GM19438 (cell line): ENCODE measurements around the gene DRAM1.
"Not testable (repeated sequence)": the region's sequence is repeated elsewhere in the genome, so short reads cannot be mapped to it uniquely, and the experiment has no call there.

ENCODE experiments used
- ATAC-seq: cut with Tn5 transposase; IDR thresholded peaks from one replicate; pipeline ENCODE4 v1.9.1; 2021; ENCODE audit warnings: low read depth; ENCODE audit not compliant: unreplicated experiment

Gene DRAM1

GRCh38 chr12:101901777-101902176, 24.4 kb downstream of the DRAM1 start:
- ATAC-seq, result no peak

GRCh38 chr12:101902641-101903040, 25.3 kb downstream of the DRAM1 start:
- ATAC-seq, result no peak

DNA sequence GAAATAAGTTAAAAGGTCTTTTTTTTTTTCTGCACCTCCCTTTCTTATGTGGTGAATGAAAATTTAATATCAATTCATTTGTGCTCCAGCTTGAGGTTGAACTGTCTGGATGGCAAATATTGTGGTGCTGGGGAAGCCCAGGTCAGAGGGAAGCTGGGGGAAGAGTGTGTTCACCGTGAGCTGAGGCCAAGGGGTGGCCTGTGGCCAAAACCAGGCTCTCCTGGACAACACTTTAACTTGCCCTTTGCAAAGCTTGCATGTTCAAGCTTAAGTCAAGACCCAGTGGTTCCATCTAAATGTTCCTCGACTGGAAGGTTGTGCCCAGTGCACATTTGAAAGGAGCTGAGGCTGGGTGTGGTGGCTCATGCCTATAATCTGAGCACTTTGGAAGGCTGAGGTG, 28.8 kb downstream of the DRAM1 start:
- ATAC-seq, result no peak

- no peak for ATAC-seq
These were observed 31.0 kb downstream of the DRAM1 start for GRCh38 chr12:101908395-101908794.

- ATAC-seq, result no peak
These were observed 32.3 kb downstream of the DRAM1 start for GRCh38 chr12:101909646-101910045.

GRCh38 chr12:101915841-101916240, 38.5 kb downstream of the DRAM1 start:
- no peak for ATAC-seq

DNA sequence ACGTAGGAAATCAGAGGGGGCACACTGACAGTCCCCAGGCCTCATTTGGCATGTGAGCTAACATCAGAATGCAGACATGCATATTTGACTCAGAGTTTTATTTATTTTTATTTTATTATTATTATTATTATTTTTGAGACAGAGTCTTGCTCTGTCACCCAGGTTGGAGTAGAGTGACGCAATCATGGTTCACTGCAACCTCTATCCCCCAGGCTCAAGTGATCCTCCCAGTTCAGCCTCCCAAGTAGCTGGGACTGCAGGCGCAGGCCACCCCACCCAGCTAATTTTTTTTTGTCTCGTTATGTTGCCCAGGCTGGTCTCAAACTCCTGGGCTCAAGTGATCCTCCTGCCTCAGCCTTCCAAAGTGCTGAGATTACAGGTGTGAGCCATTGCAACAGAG, 41.4 kb downstream of the DRAM1 start:
- not testable (repeated sequence) for ATAC-seq

DNA sequence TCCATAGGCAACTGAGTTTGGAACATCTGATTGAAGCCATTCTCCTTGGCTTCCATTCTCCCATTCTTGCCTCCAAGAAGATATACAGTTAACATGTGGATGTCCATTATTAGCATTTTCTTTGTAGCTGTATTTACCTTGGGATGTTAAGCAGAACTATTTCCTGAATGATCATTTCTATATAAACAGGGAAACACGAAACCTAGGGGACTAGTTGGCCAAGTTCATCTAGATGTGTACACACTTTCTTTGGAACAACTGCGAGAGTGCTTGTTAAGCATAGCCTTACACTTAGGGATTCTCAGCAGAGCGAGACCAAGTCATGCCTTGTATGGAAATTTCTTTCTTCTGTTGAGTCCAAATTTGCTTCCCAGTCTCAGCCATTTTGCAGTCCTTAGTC, 42.1 kb downstream of the DRAM1 start:
- ATAC-seq, result no peak

DNA sequence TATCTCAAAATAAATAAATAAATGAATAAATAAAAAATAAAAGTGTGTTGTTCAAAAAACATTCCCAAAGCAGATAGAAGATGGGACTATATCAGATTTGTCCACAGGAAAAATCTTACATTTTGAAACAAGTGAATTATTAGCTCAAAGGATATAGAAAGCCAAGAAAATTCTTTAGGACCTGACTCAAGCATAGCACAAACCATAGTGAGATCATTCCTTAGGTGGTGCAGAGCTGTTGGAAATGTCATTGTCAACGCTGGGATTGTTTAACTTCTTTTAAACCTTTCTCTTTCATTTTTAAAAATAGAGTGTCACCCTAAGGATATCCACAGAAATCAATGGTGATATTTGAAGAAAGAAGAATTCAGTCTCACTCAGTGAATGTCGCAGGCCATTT, 43.5 kb downstream of the DRAM1 start:
- ATAC-seq, result no peak

- no peak for ATAC-seq
These were observed 45.8 kb downstream of the DRAM1 start for GRCh38 chr12:101923045-101923718.

DNA sequence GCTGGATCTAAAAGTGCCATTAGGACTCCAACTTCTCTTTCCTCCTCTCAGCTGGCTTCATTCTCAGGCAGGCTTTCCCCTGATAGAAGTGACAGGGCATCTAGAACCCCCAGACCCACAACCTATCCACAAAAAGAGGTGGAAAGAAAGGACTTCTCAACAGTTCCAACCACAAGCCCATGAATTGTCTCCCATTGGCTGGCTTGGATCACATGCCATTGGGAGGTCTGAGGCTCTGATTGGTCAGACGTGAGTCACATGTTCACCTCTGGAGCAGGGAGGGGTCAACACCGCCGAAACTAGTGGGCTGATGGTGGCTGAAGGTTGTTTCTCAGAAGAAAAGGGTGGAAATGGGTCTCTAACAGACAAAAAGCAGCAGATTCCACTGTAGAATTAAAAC, 47.2 kb downstream of the DRAM1 start:
- ATAC-seq, result no peak

GRCh38 chr12:101925361-101925760, 48.0 kb downstream of the DRAM1 start:
- ATAC-seq, result no peak

DNA sequence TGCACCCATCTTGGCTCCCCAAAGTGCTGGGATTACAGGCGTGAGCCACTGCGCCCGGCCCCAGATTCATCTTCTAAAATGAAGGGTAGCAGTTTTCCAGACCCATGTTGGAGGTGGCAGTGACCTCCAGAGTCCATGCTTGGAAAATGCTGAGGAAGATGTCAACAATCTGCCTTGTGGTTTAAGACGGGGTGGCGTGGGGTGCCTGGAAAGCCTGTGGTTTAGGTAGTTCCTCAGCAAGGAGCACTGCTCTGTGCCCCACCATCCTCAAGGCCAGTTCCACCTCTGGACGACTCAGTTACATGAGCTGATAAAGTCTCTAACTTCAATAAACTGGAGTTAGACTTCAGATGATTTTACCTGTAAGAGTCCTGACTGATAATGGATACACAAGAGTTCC, 48.6 kb downstream of the DRAM1 start:
- ATAC-seq, result no peak

GRCh38 chr12:101927036-101927435, 49.7 kb downstream of the DRAM1 start:
- ATAC-seq, result no peak

DNA sequence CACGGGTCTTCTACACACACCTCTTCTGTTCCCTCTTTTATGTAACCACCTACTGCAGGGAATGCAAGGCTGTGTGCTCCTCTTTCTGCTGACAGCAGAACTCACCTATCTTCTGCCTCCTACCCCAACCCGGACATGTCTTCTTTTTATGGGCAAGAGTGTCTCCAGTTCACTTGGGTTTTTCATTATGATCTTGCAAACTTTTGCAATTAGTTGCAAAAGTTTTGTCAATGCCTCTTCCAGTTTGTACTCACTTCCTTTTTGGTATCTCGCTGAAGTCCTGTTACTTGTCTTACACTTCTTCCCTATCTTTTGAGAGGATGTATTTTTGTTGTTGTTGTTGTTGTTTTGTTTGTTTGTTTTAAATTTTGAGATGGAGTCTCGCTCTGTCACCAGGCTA, 50.6 kb downstream of the DRAM1 start:
- ATAC-seq, result no peak

DNA sequence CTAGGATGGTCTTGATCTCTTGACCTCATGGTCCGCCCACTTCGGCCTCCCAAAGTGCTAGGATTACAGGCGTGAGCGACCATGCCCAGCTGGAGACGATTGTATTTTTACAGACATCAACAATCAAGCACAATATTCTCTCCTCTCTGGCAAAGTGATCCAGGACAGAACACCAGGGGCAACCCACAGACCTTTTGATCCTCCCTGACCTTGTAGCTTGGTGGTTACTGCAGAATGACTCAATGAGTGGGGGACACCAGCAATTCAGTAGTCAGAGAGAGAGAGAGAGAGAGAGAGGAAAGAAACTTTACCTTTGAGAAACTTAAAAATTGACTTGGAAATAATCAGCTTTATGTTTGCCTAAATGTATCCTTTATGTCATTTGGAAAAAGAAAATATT, 51.2 kb downstream of the DRAM1 start:
- no peak for ATAC-seq

GRCh38 chr12:101929365-101930041, 52.1 kb downstream of the DRAM1 start:
- ATAC-seq, result no peak

GRCh38 chr12:101931498-101932326, 54.3 kb downstream of the DRAM1 start:
- peak; percentile 43 for ATAC-seq

DNA sequence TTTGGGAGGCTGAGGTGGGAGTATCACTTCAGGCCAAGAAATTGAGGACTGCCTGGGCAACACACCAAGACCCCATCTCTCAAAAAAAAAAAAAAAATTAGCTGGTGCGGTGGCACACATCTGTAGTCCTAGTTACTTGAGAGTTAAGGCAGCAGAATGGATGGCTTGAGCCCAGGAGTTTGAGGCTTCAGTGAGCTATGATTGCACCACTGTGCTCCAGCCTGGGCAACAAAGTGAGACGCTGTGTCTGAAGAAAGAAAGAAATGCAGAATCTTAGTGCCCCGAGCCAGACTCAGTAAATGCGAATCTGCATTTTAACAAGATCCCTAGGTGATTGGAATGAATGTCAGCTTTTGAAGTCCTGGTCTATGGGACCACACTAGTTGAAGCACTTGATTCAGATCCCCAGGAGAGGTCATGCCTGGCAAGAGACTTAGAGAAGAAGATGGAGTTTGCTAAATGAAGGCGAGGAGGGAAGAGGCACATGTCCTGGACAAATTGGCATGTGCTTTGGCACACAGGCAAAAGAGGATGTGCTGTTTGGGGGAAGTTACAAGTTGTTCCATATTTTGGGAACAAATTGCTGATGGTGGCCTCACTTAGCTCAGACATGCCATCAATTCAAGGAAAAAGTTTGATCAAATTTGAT, 56.6 kb downstream of the DRAM1 start:
- no peak for ATAC-seq

GRCh38 chr12:101935890-101936746, 58.7 kb downstream of the DRAM1 start:
- ATAC-seq, result peak; percentile 65
